Activated CD4-positive, alpha-beta T cell treated with anti-CD3 and anti-CD28 coated beads, Interleukin-2, amount 10 ng/mL, durations not matched to agents 7 days and 5 days (primary cell): ENCODE data around the gene SECTM1. TPM values are rescaled to one million over a fixed set of nuclear protein-coding genes. Genes with fewer than 3 reads are reported as not detected.
"Not testable (repeated sequence)": the region's sequence is repeated elsewhere in the genome, so short reads cannot be mapped to it uniquely, and the experiment has no call there.

ENCODE experiments used
- CTCF ChIA-PET: fragments of 350-600 bp; sonication (Branson Sonifier 250); formaldehyde crosslinking; loops from one replicate; lab custom pipeline; 2021; ENCODE audit warnings: antibody characterized with exemption; lab: Charles Lee
- POLR2A ChIA-PET: fragments of 350-600 bp; sonication (Branson Sonifier 250); formaldehyde crosslinking; loops from one replicate; lab custom pipeline; 2021; ENCODE audit warnings: antibody characterized with exemption; lab: Charles Lee
- DNase-seq: peaks from one replicate; pipeline ENCODE4 v3.0.0-alpha.2; 2020
- H3K27ac Mint-ChIP-seq: one replicate; pipeline ENCODE4 v1.8.0; 2021; ENCODE audit warnings: mild to moderate bottlenecking, moderate library complexity, mixed read lengths
- H3K27me3 Mint-ChIP-seq: one replicate; pipeline ENCODE4 v1.8.0; 2021; ENCODE audit warnings: mixed read lengths
- H3K36me3 Mint-ChIP-seq: one replicate; pipeline ENCODE4 v1.8.0; 2021; ENCODE audit warnings: low read depth, mixed read lengths
- H3K4me1 Mint-ChIP-seq: one replicate; pipeline ENCODE4 v1.8.0; 2021; ENCODE audit warnings: mixed read lengths
- H3K4me3 Mint-ChIP-seq: one replicate; pipeline ENCODE4 v1.8.0; 2021; ENCODE audit warnings: mild to moderate bottlenecking, moderate library complexity, mixed read lengths
- H3K9me3 Mint-ChIP-seq: one replicate; pipeline ENCODE4 v1.8.0; 2021; ENCODE audit warnings: mixed read lengths
- total RNA-seq, 2 experiments: library from RNA; stranded (reverse); gene quantifications; one replicate each; pipeline ENCODE4 v1.2.3, GENCODE V29; 2021

SECTM1 gene
- total RNA-seq, result 10 to 100 TPM; 16.4 TPM

DNA sequence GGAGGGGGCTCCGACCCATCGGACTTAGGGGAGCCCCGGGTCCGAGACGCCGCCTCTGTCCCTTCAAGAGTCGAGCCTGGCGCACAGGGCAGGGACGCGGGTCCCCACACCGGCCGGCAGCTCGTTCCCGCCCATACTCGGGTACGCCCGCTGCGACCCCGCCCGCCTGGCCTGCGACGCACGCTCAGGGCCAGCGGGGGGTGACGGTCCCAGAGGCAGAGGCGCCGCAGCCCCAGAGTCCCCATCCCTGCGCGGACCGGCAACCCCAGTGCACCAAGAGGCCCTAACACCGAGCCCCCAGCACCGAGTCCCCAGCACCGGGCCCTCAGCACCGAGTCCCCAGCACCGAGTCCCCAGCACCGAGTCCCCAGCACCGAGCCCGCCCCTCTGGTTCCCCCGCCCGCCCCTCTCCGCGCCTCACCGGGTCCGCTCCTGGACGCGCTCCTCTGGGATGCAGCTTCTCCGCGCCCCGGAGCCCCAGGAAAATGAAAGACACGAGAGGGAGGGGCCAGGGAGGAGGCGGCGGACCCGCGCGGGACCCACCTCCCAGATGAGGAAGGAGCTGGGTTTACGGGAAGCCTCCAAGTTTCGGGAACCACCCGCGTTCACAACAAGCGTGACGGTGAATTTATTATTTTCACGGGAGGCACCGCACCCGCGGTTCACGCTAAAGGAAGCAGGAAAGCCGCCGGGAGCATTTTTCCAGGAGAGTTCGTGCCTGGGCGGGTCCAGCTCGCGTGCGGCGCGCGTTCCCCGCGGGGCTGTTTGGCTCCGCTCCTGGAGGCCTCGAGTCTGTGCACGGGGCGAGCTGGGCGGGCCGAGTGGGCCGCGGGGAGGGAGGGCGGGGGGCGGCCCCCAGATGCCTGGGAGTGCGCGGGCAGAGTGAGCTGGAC lies at the start of gene SECTM1:
SECTM1 (minus strand) TSS at position 488 of the 893 bp plus-strand sequence. CDS start 6,526 bp downstream, outside the sequence.
- POLR2A ChIA-PET, result interaction anchor here (0.6 kb wide), 1 partner anchor 63 kb away, joined by 3 read pairs; no protein-coding TSS in a partner anchor
- peaks cover 32% of the 10 kb centered on the region for H3K4me1 Mint-ChIP-seq
- H3K27ac Mint-ChIP-seq, result peak within 1 kb of the TSS; percentile 99
- peak within 1 kb of the TSS; percentile 90 for H3K4me3 Mint-ChIP-seq
- peaks cover 4% of the 10 kb centered on the region for H3K27me3 Mint-ChIP-seq
- H3K9me3 Mint-ChIP-seq, result no peaks in the 10 kb centered on the region
- CTCF ChIA-PET, result interaction anchor here (0.8 to 1.8 kb wide), 9 partner anchors 10 to 91 kb away, joined by 3 to 6 read pairs (median 3); no protein-coding TSS in a partner anchor
- H3K36me3 Mint-ChIP-seq, result peaks cover 1% of the 10 kb centered on the region
- no peak for DNase-seq

- H3K9me3 Mint-ChIP-seq, result no peaks in the 10 kb centered on the region
- H3K27ac Mint-ChIP-seq, result no peak overlapping the region
- no peaks in the 10 kb centered on the region for H3K36me3 Mint-ChIP-seq
- no peak overlapping the region for H3K4me3 Mint-ChIP-seq
- peaks cover 20% of the 10 kb centered on the region for H3K27me3 Mint-ChIP-seq
- DNase-seq, result no peak
- ChIA-PET CTCF (no interaction called here), POLR2A (no interaction called here)
- H3K4me1 Mint-ChIP-seq, result peaks cover 2% of the 10 kb centered on the region
Observed at GRCh38 chr17:82382933-82383255, 49.3 kb upstream of the SECTM1 start.

- H3K9me3 Mint-ChIP-seq, DNase-seq, POLR2A ChIA-PET, H3K4me3 Mint-ChIP-seq, H3K36me3 Mint-ChIP-seq, H3K4me1 Mint-ChIP-seq, H3K27ac Mint-ChIP-seq: not testable (repeated sequence)
- CTCF ChIA-PET, result interaction anchor here (0.8 kb wide), 1 partner anchor 12 kb away, joined by 3 read pairs; no protein-coding TSS in a partner anchor
- peaks cover 20% of the 10 kb centered on the region for H3K27me3 Mint-ChIP-seq
Observed at GRCh38 chr17:82382220-82382932, 48.8 kb upstream of the SECTM1 start.

DNA sequence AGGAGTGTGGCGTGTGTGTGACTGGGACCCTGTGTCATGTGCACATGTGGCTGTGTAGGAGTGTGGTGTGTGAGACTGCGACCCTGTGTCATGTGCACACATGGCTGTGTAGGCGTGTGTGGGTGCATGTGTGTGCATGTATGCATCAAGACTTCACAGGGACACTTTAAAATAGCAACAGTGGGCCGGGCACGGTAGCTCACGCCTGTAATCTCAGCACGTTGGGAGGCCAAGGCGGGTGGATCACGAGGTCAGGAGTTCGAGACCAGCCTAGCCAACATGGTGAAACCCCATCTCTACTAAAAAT lies 48.1 kb upstream of the SECTM1 start:
- CTCF ChIA-PET, result interaction anchor here (0.8 kb wide), 1 partner anchor 11 kb away, joined by 3 read pairs; no protein-coding TSS in a partner anchor
- H3K9me3 Mint-ChIP-seq, H3K4me1 Mint-ChIP-seq, H3K27ac Mint-ChIP-seq, POLR2A ChIA-PET, DNase-seq, H3K36me3 Mint-ChIP-seq, H3K4me3 Mint-ChIP-seq: not testable (repeated sequence)
- peaks cover 21% of the 10 kb centered on the region for H3K27me3 Mint-ChIP-seq

GRCh38 chr17:82380860-82381702 lies 47.5 kb upstream of the SECTM1 start:
- ChIA-PET CTCF (no interaction called here), POLR2A (no interaction called here)
- Mint-ChIP-seq H3K4me1 (no peaks in the 10 kb centered on the region), H3K9me3 (no peaks in the 10 kb centered on the region), H3K27me3 (peaks cover 24% of the 10 kb centered on the region), H3K36me3 (no peaks in the 10 kb centered on the region), H3K4me3 (no peak overlapping the region), H3K27ac (no peak overlapping the region)
- DNase-seq, result no peak

DNA sequence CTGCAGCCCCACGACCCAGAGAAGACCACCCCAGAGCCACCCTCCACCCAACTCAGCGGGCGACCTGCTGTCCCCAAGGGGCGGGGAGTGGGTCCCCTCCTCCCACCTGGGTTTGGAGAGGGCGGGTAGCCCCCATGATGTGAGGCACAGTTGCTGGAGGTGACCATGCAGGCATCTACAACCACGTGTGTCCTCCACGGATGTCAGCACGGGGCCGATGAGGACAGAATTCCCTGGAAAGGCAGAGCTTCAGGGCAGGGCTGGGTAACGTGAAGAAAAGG lies 45.1 kb upstream of the SECTM1 start:
- Mint-ChIP-seq H3K36me3 (no peaks in the 10 kb centered on the region), H3K27ac (no peak overlapping the region), H3K4me3 (no peak overlapping the region), H3K27me3 (peaks cover 31% of the 10 kb centered on the region), H3K9me3 (no peaks in the 10 kb centered on the region), H3K4me1 (no peaks in the 10 kb centered on the region)
- no peak for DNase-seq
- ChIA-PET CTCF (no interaction called here), POLR2A (no interaction called here)

DNA sequence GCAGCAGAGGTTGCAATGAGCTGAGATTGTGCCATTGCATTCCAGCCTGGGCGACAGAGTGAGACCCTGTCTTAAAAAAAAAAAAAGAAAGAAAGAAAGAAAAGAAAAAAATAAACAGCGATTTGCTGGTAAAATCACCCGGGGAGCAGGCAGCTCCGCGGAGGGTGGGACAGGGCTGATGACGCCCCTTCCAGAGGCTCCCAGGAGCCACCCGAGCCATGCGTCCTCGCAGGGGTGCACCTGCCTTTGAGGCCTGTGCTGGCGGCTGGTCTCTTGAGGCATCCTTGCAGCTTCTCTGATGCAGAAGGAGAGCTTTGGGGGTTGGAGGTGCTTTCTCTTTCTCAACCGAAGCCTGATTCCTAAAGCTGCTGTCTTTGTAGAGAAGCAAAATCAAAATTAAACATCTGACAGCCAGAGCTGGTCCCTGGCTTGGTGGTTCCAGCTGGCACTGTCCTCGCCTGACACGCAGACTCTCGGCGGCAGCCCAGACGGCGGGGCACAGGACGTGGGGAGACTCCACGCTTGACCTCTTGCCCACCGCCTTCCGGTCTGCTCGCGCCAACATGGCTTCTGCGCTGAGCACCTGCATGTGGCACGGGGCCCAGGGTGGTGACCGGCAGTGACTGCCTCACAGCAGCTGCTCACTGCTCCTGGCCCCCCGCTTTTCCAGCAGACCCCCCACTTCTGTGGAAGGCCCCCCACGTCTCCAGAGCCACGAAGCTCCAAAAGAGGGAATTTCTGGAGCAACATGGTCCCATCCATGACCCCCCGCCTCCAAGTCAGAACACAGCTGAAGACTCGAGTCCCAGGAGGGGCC lies 44.6 kb upstream of the SECTM1 start:
- CTCF ChIA-PET, result no interaction called here

DNA sequence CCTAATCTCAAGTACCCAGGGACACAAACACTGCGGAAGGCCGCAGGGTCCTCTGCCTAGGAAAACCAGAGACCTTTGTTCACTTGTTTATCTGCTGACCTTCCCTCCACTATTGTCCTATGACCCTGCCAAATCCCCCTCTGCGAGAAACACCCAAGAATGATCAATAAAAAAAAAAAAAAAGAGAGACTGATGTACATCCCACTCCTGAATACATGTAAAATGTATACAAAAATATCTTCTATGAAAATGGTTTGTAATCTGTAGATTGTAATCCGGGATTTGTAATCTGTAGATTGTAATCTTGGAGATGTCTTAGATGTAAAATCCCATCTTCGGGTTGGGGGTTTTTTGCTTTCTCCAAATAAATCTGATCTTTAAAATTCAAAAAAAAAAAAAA lies 43.7 kb upstream of the SECTM1 start:
- H3K27ac Mint-ChIP-seq, POLR2A ChIA-PET, DNase-seq, H3K9me3 Mint-ChIP-seq, H3K4me3 Mint-ChIP-seq, H3K4me1 Mint-ChIP-seq, CTCF ChIA-PET, H3K36me3 Mint-ChIP-seq: not testable (repeated sequence)
- H3K27me3 Mint-ChIP-seq, result peaks cover 44% of the 10 kb centered on the region

More for the DNA sequence above, 44.6 kb upstream of the SECTM1 start:
- DNase-seq, result no peak
- Mint-ChIP-seq H3K36me3 (no peaks in the 10 kb centered on the region), H3K27ac (no peak overlapping the region), H3K27me3 (peaks cover 36% of the 10 kb centered on the region), H3K9me3 (no peaks in the 10 kb centered on the region), H3K4me1 (no peaks in the 10 kb centered on the region), H3K4me3 (no peak overlapping the region)
- POLR2A ChIA-PET, result no interaction called here

DNA sequence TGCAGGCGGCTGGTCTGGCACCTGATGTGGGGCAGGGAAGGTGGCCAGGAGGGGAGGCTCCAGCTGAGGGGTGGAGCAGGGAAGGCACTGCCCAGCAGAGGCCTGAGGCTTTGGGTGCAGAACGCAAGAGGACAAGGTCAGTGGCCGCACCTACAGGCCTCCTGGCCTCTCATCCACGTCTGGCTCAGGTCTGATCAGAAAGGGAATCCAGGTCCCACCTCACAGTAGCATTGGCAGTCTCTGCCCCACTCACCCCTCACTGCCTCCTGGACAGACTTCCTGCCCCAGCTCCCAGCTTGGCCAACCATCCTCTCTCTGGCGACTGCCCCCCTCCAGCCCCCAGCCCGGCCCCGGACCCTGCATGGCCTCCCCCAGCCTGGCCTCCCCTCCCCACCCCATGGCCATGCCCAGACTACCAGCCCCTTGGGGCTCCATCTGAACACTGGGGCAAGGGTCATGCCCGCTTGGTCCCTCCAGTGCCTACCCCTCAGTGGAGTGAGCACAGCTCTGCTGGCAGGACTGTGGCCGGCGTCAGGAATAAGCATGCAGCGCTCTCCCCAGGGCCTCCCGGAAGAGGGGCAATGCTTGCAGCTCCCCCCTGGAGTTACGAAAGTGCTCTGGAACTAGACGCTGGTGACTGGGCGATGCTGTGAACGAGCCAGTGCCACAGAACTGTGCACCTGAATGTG lies 42.6 kb upstream of the SECTM1 start:
- Mint-ChIP-seq H3K4me3 (no peak overlapping the region), H3K27ac (no peak overlapping the region)
- CTCF ChIA-PET, result no interaction called here

DNA sequence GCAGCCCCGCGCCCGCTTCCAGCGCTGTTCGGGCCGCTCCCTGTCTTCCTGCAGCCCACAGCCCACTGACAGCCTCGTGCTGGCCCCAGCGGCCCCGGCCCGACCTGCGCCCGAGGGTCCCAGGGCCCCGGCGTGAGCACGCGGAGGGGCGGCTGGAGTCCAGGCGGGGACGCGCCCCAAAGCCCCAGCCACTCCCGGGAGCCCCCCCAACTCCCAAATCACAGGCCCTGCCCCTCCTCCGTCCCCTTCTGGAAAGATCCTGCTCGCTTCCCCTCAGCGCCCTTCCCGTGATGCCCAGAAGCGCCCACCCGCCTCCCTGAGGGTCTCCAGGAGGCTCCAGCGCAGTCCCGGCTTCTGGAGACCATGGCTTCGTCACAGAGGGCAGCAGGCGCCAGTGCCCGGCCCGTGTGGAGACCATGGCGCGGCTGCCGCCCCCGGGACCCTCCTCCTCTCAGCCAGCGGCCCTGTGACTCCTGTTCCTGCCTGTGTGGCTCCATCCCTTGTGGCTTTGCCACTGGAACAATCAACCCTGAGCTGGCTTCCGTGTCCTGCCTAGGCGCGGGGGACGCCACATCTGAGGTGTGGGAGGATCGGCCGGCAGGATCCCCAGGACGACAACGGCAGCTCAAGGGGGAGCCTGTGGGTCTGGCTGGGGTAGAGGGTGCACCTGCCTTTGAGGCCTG lies 41.9 kb upstream of the SECTM1 start:
- Mint-ChIP-seq H3K27ac (no peak overlapping the region), H3K27me3 (peaks cover 41% of the 10 kb centered on the region), H3K4me1 (peaks cover 7% of the 10 kb centered on the region), H3K9me3 (no peaks in the 10 kb centered on the region), H3K36me3 (no peaks in the 10 kb centered on the region), H3K4me3 (no peak overlapping the region)
- ChIA-PET POLR2A (no interaction called here), CTCF (no interaction called here)
- DNase-seq, result no peak

More for the DNA sequence above, 42.6 kb upstream of the SECTM1 start:
- Mint-ChIP-seq H3K27me3 (peaks cover 40% of the 10 kb centered on the region), H3K9me3 (no peaks in the 10 kb centered on the region), H3K36me3 (no peaks in the 10 kb centered on the region), H3K4me1 (peaks cover 2% of the 10 kb centered on the region)
- no peak for DNase-seq
- POLR2A ChIA-PET, result no interaction called here

DNA sequence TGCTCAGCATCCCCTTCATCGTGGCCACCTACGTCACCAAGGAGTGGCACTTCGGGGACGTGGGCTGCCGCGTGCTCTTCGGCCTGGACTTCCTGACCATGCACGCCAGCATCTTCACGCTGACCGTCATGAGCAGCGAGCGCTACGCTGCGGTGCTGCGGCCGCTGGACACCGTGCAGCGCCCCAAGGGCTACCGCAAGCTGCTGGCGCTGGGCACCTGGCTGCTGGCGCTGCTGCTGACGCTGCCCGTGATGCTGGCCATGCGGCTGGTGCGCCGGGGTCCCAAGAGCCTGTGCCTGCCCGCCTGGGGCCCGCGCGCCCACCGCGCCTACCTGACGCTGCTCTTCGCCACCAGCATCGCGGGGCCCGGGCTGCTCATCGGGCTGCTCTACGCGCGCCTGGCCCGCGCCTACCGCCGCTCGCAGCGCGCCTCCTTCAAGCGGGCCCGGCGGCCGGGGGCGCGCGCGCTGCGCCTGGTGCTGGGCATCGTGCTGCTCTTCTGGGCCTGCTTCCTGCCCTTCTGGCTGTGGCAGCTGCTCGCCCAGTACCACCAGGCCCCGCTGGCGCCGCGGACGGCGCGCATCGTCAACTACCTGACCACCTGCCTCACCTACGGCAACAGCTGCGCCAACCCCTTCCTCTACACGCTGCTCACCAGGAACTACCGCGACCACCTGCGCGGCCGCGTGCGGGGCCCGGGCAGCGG lies 41.2 kb upstream of the SECTM1 start:
- peaks cover 10% of the 10 kb centered on the region for H3K4me1 Mint-ChIP-seq
- CTCF ChIA-PET, result no interaction called here
- H3K36me3 Mint-ChIP-seq, result no peaks in the 10 kb centered on the region
- POLR2A ChIA-PET, result no interaction called here
- no peak for DNase-seq
- no peak overlapping the region for H3K27ac Mint-ChIP-seq
- H3K4me3 Mint-ChIP-seq, result no peak overlapping the region
- H3K9me3 Mint-ChIP-seq, result no peaks in the 10 kb centered on the region
- H3K27me3 Mint-ChIP-seq, result peaks cover 41% of the 10 kb centered on the region
